ENCODE data around the gene TXLNG. TPM values are rescaled to one million over a fixed set of nuclear protein-coding genes. Genes with fewer than 3 reads are reported as not detected.
"Not testable (repeated sequence)": the region's sequence is repeated elsewhere in the genome, so short reads cannot be mapped to it uniquely, and the experiment has no call there.

TXLNG gene
- total RNA-seq, 3 donors from 2014 or later = 8.5 to 13.2 (median 8.9) TPM

GRCh38 chrX:16855363-16856075 is 69.3 kb downstream of the TXLNG start:
- Histone ChIP-seq H3K9me3 (no peaks in the 10 kb centered on the region), H3K4me1 (ENCODE audit: low read depth) (no peaks in the 10 kb centered on the region), H3K4me3 (no peak overlapping the region), H3K36me3 (ENCODE audit: low read depth) (no peaks in the 10 kb centered on the region)
- no peak for DNase-seq
- intact Hi-C loops (cut with DNase I, micrococcal nuclease) = no loop called here
- TF ChIP-seq CTCF (IDR thresholded peaks at IDR 0.05) = no peak
- no peak for ATAC-seq

GRCh38 chrX:16856076-16856404 is 69.8 kb downstream of the TXLNG start:
- H3K36me3 ChIP-seq (ENCODE audit: low read depth); intact Hi-C loops (cut with DNase I, micrococcal nuclease); H3K9me3 ChIP-seq; H3K4me3 ChIP-seq; ATAC-seq; H3K4me1 ChIP-seq (ENCODE audit: low read depth); DNase-seq: not testable (repeated sequence)

- ATAC-seq (no peak), DNase-seq (no peak)
- intact Hi-C loops (cut with DNase I, micrococcal nuclease) = no loop called here
- H3K4me1 ChIP-seq (ENCODE audit: low read depth) = no peaks in the 10 kb centered on the region
- H3K9me3 ChIP-seq = no peaks in the 10 kb centered on the region
- no peak overlapping the region for H3K4me3 ChIP-seq
- no peak for TF ChIP-seq CTCF (IDR thresholded peaks at IDR 0.05)
- no peaks in the 10 kb centered on the region for H3K36me3 ChIP-seq (ENCODE audit: low read depth)
Observed at GRCh38 chrX:16856744-16857143, 70.5 kb downstream of the TXLNG start.

GRCh38 chrX:16862829-16863228 is 76.6 kb downstream of the TXLNG start:
- no peak for ATAC-seq
- Histone ChIP-seq H3K9me3 (no peaks in the 10 kb centered on the region), H3K4me3 (no peak overlapping the region), H3K4me1 (ENCODE audit: low read depth) (peaks cover 2% of the 10 kb centered on the region), H3K36me3 (ENCODE audit: low read depth) (no peaks in the 10 kb centered on the region)
- intact Hi-C loops (cut with DNase I, micrococcal nuclease) = no loop called here
- TF ChIP-seq CTCF (IDR thresholded peaks at IDR 0.05) = no peak
- DNase-seq = no peak

GRCh38 chrX:16867947-16868346 is 81.7 kb downstream of the TXLNG start:
- intact Hi-C loops (cut with DNase I, micrococcal nuclease) = no loop called here
- Histone ChIP-seq H3K4me3 (no peak overlapping the region), H3K36me3 (ENCODE audit: low read depth) (no peaks in the 10 kb centered on the region), H3K4me1 (ENCODE audit: low read depth) (peaks cover 9% of the 10 kb centered on the region), H3K9me3 (no peaks in the 10 kb centered on the region)
- DNase-seq (no peak), ATAC-seq (no peak)
- no peak for TF ChIP-seq CTCF (IDR thresholded peaks at IDR 0.05)

GRCh38 chrX:16868920-16869319 is 82.7 kb downstream of the TXLNG start:
- ATAC-seq = no peak
- no peak for DNase-seq
- intact Hi-C loops (cut with DNase I, micrococcal nuclease) = no loop called here
- Histone ChIP-seq H3K4me1 (ENCODE audit: low read depth) (peaks cover 9% of the 10 kb centered on the region), H3K9me3 (no peaks in the 10 kb centered on the region), H3K4me3 (no peak overlapping the region), H3K36me3 (ENCODE audit: low read depth) (no peaks in the 10 kb centered on the region)
- no peak for TF ChIP-seq CTCF (IDR thresholded peaks at IDR 0.05)

Data from mucosa of descending colon (tissue), 3 donors.